Measurements from ENCODE around the gene TLCD4.
A peak's percentile ranks its signal among the peaks of the same experiment; 100 is the strongest.

TLCD4 gene

DNA sequence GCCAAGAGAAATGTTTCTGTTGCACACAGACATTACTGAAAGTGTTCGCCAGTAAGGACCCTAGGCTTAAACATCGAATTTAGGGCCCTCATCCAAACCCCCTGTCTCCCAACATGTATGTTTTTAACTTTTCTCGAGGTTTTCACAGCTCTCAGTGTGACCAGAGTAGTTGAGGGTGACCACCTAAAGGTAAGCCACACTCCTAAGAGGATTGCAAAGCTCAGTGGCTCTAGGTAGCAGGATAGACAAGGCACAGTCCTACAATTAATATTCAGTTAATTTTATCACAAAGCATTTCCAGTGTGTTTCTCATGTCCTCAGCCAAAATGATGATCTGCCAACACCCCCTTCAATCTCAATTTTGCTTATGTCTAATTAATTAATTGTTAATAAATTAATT, 43.7 kb upstream of the TLCD4 start:
- TF ChIP-seq, protein P1, sequence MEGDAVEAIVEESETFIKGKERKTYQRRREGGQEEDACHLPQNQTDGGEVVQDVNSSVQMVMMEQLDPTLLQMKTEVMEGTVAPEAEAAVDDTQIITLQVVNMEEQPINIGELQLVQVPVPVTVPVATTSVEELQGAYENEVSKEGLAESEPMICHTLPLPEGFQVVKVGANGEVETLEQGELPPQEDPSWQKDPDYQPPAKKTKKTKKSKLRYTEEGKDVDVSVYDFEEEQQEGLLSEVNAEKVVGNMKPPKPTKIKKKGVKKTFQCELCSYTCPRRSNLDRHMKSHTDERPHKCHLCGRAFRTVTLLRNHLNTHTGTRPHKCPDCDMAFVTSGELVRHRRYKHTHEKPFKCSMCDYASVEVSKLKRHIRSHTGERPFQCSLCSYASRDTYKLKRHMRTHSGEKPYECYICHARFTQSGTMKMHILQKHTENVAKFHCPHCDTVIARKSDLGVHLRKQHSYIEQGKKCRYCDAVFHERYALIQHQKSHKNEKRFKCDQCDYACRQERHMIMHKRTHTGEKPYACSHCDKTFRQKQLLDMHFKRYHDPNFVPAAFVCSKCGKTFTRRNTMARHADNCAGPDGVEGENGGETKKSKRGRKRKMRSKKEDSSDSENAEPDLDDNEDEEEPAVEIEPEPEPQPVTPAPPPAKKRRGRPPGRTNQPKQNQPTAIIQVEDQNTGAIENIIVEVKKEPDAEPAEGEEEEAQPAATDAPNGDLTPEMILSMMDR (IDR thresholded peaks at IDR 0.05): no peak

DNA sequence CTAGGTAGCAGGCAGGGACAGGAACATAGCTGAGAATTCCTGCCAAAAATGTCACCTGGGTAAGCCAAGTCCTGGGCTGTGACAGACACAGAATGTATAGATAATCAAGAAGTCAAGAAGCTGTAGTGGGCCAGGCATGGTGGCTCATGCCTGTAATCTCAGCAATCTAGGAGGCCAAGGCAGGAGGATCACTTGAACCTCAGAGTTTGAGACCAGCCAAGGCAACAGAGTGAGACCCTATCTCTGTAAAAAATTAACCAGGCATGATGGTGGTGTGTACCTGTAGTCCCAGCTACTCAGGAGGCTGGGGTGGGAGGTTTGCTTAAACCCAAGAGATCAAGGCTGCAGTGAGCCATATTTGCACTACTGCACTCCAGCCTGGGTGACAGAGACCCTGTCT, 41.1 kb upstream of the TLCD4 start:
- TF ChIP-seq, protein P1 (IDR thresholded peaks at IDR 0.05): no peak

DNA sequence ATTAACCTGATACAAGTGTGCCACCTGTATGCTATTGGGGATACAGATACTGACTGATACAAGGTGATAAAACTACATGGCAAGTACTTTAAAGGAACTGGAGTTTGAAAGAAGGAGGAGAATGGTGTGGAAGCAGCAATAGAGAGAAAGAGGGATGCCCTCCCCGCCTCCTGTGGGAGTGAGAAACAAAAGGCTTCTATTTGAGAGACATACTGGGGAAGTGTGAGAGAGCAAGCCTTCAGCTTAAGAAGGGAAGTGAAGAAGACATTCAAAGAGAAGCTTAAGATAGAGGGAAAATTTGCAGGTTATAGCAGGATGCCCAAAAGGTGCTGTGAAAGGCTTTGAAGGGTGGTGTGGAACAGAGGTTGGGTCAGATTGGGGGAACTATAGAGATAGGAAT, 36.7 kb upstream of the TLCD4 start:
- TF ChIP-seq, protein P1 (IDR thresholded peaks at IDR 0.05): no peak

DNA sequence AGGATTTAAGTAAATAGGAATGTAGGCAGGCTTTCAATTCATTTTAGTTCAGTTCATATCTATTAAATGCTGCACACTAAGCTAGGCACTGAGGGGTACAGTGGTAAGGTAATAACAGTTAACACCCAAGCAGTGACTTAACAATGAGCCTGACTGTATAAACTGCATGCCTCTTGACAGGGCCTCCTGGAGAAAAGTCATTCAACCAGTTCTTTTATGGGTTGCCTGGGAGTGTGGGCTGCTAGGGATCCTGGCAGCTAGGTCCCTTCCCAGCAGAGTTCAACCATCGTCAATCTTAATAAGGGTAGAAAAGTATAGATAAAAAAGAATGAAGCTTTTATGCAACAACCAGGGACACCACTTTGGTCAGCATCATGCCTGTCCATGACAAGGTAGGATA, 36.3 kb upstream of the TLCD4 start:
- TF ChIP-seq, protein P1 (IDR thresholded peaks at IDR 0.05): no peak

DNA sequence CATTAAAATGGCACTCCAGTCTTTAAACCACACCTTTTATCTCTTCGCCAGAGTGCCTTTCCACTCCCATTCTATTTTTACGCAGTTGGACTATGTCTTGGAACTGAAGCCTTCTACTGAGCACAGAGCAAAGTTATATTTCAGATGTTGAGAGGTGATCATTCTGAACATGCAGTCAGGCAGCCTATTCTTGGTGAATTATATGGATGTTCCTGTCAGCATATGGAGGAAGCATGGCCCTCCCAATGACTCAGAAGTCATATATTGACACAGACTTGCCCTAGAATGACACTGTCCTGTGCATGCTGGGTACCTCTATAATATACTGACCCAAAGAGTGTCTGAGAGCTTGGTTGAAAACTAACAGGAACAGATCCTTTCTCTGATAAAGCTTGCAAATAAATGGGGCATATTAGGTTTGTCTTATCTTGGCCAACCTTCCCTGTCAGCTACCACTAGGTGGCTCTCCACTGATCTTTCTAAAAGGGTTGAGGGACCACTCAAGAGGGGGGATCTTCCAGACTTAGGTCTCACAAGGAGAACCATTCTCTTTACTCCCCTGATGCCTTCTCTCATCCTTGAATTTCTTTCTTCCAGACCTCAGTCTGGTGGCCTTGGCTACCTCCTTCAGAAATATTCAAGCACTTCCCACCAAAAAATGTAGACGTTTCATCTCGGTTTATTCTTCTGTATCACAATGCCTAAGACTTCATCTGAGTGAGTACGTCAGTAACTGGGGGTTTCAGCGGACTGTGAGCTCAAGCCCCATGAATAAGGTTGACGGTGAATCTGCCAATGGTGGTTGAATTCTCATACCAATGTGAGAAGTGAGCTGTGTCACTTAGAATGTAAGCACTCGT, 32.6 kb upstream of the TLCD4 start:
- TF ChIP-seq, protein P1 (IDR thresholded peaks at IDR 0.05): peak; percentile 81

DNA sequence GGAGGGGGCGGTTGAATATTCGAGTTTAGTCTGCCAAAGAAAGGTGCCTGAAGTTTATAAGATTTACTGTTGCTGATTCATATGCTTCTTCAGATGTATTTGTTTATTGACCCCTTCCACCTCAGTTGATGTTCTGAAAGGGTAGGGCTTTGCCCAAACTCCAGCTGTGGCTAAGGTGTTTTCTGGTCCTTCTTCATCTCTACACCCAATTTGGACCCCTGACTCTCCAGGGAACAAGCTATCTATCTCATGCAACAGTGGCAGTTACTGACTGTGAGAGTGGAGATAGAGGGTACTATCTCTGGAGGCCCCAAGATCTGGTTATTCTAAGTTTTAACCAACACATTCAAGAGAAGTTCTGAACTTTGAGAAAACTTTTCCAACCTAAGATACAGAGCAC, 31.8 kb upstream of the TLCD4 start:
- TF ChIP-seq, protein P1 (IDR thresholded peaks at IDR 0.05): no peak

DNA sequence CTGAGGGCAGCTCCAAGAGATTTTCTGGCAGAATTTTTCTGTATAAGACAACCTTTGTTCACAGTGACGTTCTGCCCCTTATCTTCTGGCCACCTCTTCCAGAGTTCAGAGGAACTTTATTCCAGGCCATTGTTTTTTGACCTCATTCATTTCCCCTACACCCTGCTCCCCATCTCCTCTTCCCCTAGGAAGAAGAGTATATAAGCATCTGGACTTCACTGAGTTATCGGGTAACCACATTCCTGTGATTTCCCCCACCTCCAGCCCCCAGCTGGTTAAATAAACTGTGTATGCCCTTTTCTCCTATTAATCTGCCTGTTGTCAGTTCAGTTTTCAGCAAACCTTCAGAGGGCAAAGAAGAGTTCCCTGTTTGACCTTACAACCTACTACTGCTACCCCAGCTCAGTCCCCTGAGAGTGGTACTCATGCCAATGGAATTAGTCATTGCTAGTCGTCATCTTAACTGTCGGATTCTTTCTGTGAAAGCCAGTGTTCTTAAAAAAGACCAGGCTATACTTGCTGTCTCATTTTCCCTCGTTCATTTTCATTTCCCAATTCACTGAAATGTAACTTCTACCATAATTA, 30.1 kb upstream of the TLCD4 start:
- TF ChIP-seq, protein P1 (IDR thresholded peaks at IDR 0.05): no peak

Measured in LNCAP (cell line).